ENCODE data around the gene C11orf91. TPM values are rescaled to one million over a fixed set of nuclear protein-coding genes. Genes with fewer than 3 reads are reported as not detected.
"Not testable (repeated sequence)": the region's sequence is repeated elsewhere in the genome, so short reads cannot be mapped to it uniquely, and the experiment has no call there.

Gene C11orf91
- not detected for total RNA-seq
- long read RNA-seq, result 0 reads

GRCh38 chr11:33700502-33701271 is at the start of gene C11orf91:
Gene C11orf91 (minus strand): TSS chr11:33700826. CDS start chr11:33700740, 86 bp downstream.
- DNase-seq, result peak; percentile 92 to 99
- ATAC-seq, result peak; percentile 85
- intact Hi-C loops (cut with DNase I, micrococcal nuclease), result no loop called here

- ATAC-seq (no peak), DNase-seq (no peak)
- intact Hi-C loops (cut with DNase I, micrococcal nuclease), result loop anchor here in 1 of 2 donors (5.0 to 10.0 kb wide), 2 partner anchors 203 to 396 kb away; no protein-coding TSS in a partner anchor
Measured at GRCh38 chr11:33747979-33748378, 47.4 kb upstream of the C11orf91 start.

GRCh38 chr11:33743291-33743690 is 42.7 kb upstream of the C11orf91 start:
- DNase-seq, result no peak
- ATAC-seq, result no peak
- intact Hi-C loops (cut with DNase I, micrococcal nuclease), result loop anchor here in 1 of 2 donors (5.0 to 10.0 kb wide), 2 partner anchors 198 to 381 kb away; no protein-coding TSS in a partner anchor

- DNase-seq (no peak), ATAC-seq (peak; percentile 70)
- intact Hi-C loops (cut with DNase I, micrococcal nuclease), result loop anchor here in 1 of 2 donors (5.0 to 10.0 kb wide), 2 partner anchors 198 to 380 kb away; no protein-coding TSS in a partner anchor
Measured at GRCh38 chr11:33742249-33742851, 41.7 kb upstream of the C11orf91 start.

- intact Hi-C loops (cut with DNase I, micrococcal nuclease), result loop anchor here in 1 of 2 donors (5.0 to 10.0 kb wide), 2 partner anchors 197 to 380 kb away; no protein-coding TSS in a partner anchor
- ATAC-seq (no peak), DNase-seq (no peak)
Measured at GRCh38 chr11:33741806-33742205, 41.2 kb upstream of the C11orf91 start.

- intact Hi-C loops (cut with DNase I, micrococcal nuclease), result loop anchor here in 1 of 2 donors (5.0 kb wide), 1 partner anchor 45 kb away; no protein-coding TSS in a partner anchor
- no peak for ATAC-seq
- no peak for DNase-seq
Measured at GRCh38 chr11:33737362-33737821, 36.8 kb upstream of the C11orf91 start.

- intact Hi-C loops (cut with DNase I, micrococcal nuclease), result loop anchor here in 1 of 2 donors (5.0 kb wide), 1 partner anchor 44 kb away; no protein-coding TSS in a partner anchor
- ATAC-seq (peak; percentile 90), DNase-seq (peak; percentile 97 to 99)
Measured at GRCh38 chr11:33736148-33736812, 35.7 kb upstream of the C11orf91 start, which contains the start of gene CD59. Gene CD59 (minus strand): TSS chr11:33736423. CDS start chr11:33722445, 13,978 bp downstream.

- intact Hi-C loops (cut with DNase I, micrococcal nuclease), result loop anchor here in 1 of 2 donors (5.0 kb wide), 1 partner anchor 43 kb away; no protein-coding TSS in a partner anchor
- peak; percentile 41 for ATAC-seq
- DNase-seq, result peak; percentile 52 to 71
Measured at GRCh38 chr11:33735271-33736147, 34.9 kb upstream of the C11orf91 start.

- ATAC-seq (peak; percentile 38), DNase-seq (peak; percentile 45 to 52)
- intact Hi-C loops (cut with DNase I, micrococcal nuclease), result loop anchor here in 1 of 2 donors (5.0 kb wide), 1 partner anchor 42 kb away; no protein-coding TSS in a partner anchor
Measured at GRCh38 chr11:33734441-33735270, 34.0 kb upstream of the C11orf91 start.

- no peak for DNase-seq
- ATAC-seq, result no peak
- intact Hi-C loops (cut with DNase I, micrococcal nuclease), result no loop called here
Measured at GRCh38 chr11:33733980-33734379, 33.4 kb upstream of the C11orf91 start.

GRCh38 chr11:33731723-33732531 is 31.3 kb upstream of the C11orf91 start:
- ATAC-seq, result no peak
- no peak for DNase-seq
- intact Hi-C loops (cut with DNase I, micrococcal nuclease), result no loop called here

- no peak for DNase-seq
- no peak for ATAC-seq
- intact Hi-C loops (cut with DNase I, micrococcal nuclease), result no loop called here
Measured at GRCh38 chr11:33730716-33731115, 30.1 kb upstream of the C11orf91 start.

GRCh38 chr11:33729072-33729664 is 28.5 kb upstream of the C11orf91 start:
- intact Hi-C loops (cut with DNase I, micrococcal nuclease); DNase-seq; ATAC-seq: not testable (repeated sequence)

GRCh38 chr11:33727539-33727938 is 26.9 kb upstream of the C11orf91 start:
- intact Hi-C loops (cut with DNase I, micrococcal nuclease); ATAC-seq; DNase-seq: not testable (repeated sequence)

GRCh38 chr11:33725496-33725895 is 24.9 kb upstream of the C11orf91 start:
- intact Hi-C loops (cut with DNase I, micrococcal nuclease), result no loop called here
- DNase-seq, result no peak
- ATAC-seq, result no peak

- intact Hi-C loops (cut with DNase I, micrococcal nuclease), result no loop called here
- DNase-seq (no peak), ATAC-seq (peak; percentile 34)
Measured at GRCh38 chr11:33724644-33725035, 24.0 kb upstream of the C11orf91 start.
